ENCODE results near the gene RASGRP1.

GRCh38 chr15:38455092-38455491, 109.5 kb downstream of the RASGRP1 start:
- no peak for TF ChIP-seq CTCF (IDR thresholded peaks at IDR 0.05)
- no peak for TF ChIP-seq RXRA (IDR thresholded peaks at IDR 0.05; ENCODE audit: borderline replicate concordance, low read depth)
- TF ChIP-seq REST (IDR thresholded peaks at IDR 0.05; ENCODE audit: low read depth, low read length), result no peak
- TF ChIP-seq SIN3A (IDR thresholded peaks at IDR 0.05; ENCODE audit: borderline replicate concordance, low read depth, low read length), result no peak
- no peak for TF ChIP-seq USF2 (IDR thresholded peaks at IDR 0.05; ENCODE audit: borderline replicate concordance, low read depth, low read length)
- TF ChIP-seq GABPA (IDR thresholded peaks at IDR 0.05; ENCODE audit: low read depth), result no peak
- TF ChIP-seq POLR2AphosphoS5 (IDR thresholded peaks at IDR 0.05; ENCODE audit: low read depth, low read length), result no peak
- no peak for TF ChIP-seq ZBTB33 (IDR thresholded peaks at IDR 0.05; ENCODE audit: borderline replicate concordance, low read depth)
- TF ChIP-seq SMC3 (IDR thresholded peaks at IDR 0.05; ENCODE audit: low read depth, low read length), result no peak
- TF ChIP-seq MXI1 (IDR thresholded peaks at IDR 0.05; ENCODE audit: low read depth, low read length), result no peak

Data from SK-N-SH (cell line).